Neuronal stem cell (in vitro differentiated cells): Measurements from ENCODE around the gene ALPK3.
"Not testable (repeated sequence)": the region's sequence is repeated elsewhere in the genome, so short reads cannot be mapped to it uniquely, and the experiment has no call there.

Source experiments
- DNase-seq: peaks from one replicate; pipeline ENCODE4 v3.0.0-alpha.2; 2013; ENCODE audit warnings: low spot score
- H2AFZ ChIP-seq: one replicate; pipeline ENCODE4 v1.6.1; 2013; ENCODE audit warnings: mild to moderate bottlenecking, low read length, inconsistent platforms
- H2AK5ac ChIP-seq: 2 replicates; pipeline ENCODE4 v1.6.1; 2013; ENCODE audit warnings: low read depth, mild to moderate bottlenecking, inconsistent platforms, low read length, moderate library complexity, mixed read lengths
- H2BK120ac ChIP-seq: 2 replicates; pipeline ENCODE4 v1.6.1; 2013; ENCODE audit warnings: low read depth, mild to moderate bottlenecking, inconsistent platforms, low read length, moderate library complexity, mixed read lengths
- H2BK12ac ChIP-seq: one replicate; pipeline ENCODE4 v1.6.1; 2013; ENCODE audit warnings: low read length, inconsistent platforms
- H2BK15ac ChIP-seq: 2 replicates; pipeline ENCODE4 v1.6.1; 2013; ENCODE audit warnings: mild to moderate bottlenecking, low read length, inconsistent platforms, mixed read lengths
- H2BK5ac ChIP-seq: one replicate; pipeline ENCODE4 v1.6.1; 2013; ENCODE audit warnings: inconsistent platforms, mild to moderate bottlenecking, low read length, moderate library complexity
- H3K14ac ChIP-seq: one replicate; pipeline ENCODE4 v1.6.1; 2013; ENCODE audit warnings: low read length, inconsistent platforms
- H3K18ac ChIP-seq: 2 replicates; pipeline ENCODE4 v1.6.1; 2013; ENCODE audit warnings: low read length, inconsistent platforms
- H3K23ac ChIP-seq: 2 replicates; pipeline ENCODE4 v1.6.1; 2013; ENCODE audit warnings: low read depth, mild to moderate bottlenecking, mixed read lengths, low read length, inconsistent platforms; ENCODE audit not compliant: poor library complexity
- H3K27ac ChIP-seq: replicated peaks from 3 replicates; pipeline ENCODE4 v1.5.1; 2013; ENCODE audit warnings: low read length, inconsistent platforms
- H3K27me3 ChIP-seq, 3 experiments: 2 replicates each; pipeline ENCODE4 v1.6.1; 2013; ENCODE audit warnings: low read length in 3 of 3, mild to moderate bottlenecking in 2 of 3, inconsistent platforms in 1 of 3, low read depth in 1 of 3, mixed read lengths in 1 of 3, moderate library complexity in 1 of 3; ENCODE audit not compliant: control insufficient read depth in 3 of 3, insufficient read depth in 3 of 3
- H3K36me3 ChIP-seq, 2 donors: replicated peaks in 1 of 2; 2 replicates each; pipeline ENCODE4 v1.6.1; 2013; ENCODE audit warnings: low read length in 2 of 2; ENCODE audit not compliant: control insufficient read depth in 2 of 2, insufficient read depth in 2 of 2
- H3K4ac ChIP-seq: 2 replicates; pipeline ENCODE4 v1.6.1; 2013; ENCODE audit warnings: inconsistent platforms, mild to moderate bottlenecking, low read length, moderate library complexity
- H3K4me1 ChIP-seq, 2 donors: 1 replicate in 1 of 2; 2 replicates in 1 of 2; pipeline ENCODE4 v1.6.1; 2013; ENCODE audit warnings: low read length in 2 of 2, low read depth in 1 of 2; ENCODE audit not compliant: control insufficient read depth in 2 of 2, insufficient read depth in 1 of 2
- H3K4me2 ChIP-seq: one replicate; pipeline ENCODE4 v1.6.1; 2013; ENCODE audit warnings: mild to moderate bottlenecking, low read length, inconsistent platforms; ENCODE audit not compliant: insufficient read depth, poor library complexity, severe bottlenecking
- H3K4me3 ChIP-seq, 2 donors: 2 replicates each; pipeline ENCODE4 v1.5.1; 2013; ENCODE audit warnings: low read length in 2 of 2, mild to moderate bottlenecking in 2 of 2, inconsistent platforms in 1 of 2, moderate library complexity in 1 of 2
- H3K79me1 ChIP-seq: one replicate; pipeline ENCODE4 v1.6.1; 2013; ENCODE audit warnings: low read depth, mild to moderate bottlenecking, inconsistent platforms, low read length, moderate library complexity
- H3K9ac ChIP-seq: one replicate; pipeline ENCODE4 v1.6.1; 2013; ENCODE audit warnings: mild to moderate bottlenecking, low read depth, low read length, inconsistent platforms; ENCODE audit not compliant: poor library complexity
- H3K9me3 ChIP-seq, 2 donors: replicated peaks in 1 of 2; 2 replicates each; pipeline versions ENCODE3 to v1.6.1; 2013; ENCODE audit warnings: low read length in 2 of 2, mild to moderate bottlenecking in 2 of 2, inconsistent platforms in 1 of 2, low read depth in 1 of 2, mixed read lengths in 1 of 2, moderate library complexity in 1 of 2; ENCODE audit not compliant: control insufficient read depth in 2 of 2, insufficient read depth in 1 of 2
- H4K8ac ChIP-seq: one replicate; pipeline ENCODE4 v1.6.1; 2013; ENCODE audit warnings: low read depth, mild to moderate bottlenecking, inconsistent platforms, low read length, moderate library complexity
- H4K91ac ChIP-seq: one replicate; pipeline ENCODE4 v1.6.1; 2013; ENCODE audit warnings: low read length, low read depth, mild to moderate bottlenecking, inconsistent platforms; ENCODE audit not compliant: poor library complexity
- WGBS, 2 donors: extraction: QIAGEN DNeasy Blood & Tissue Kit; methylation state at CpG; one replicate each; pipeline ENCODE4 v1.1.7; 2013; ENCODE audit warnings: missing lambda C conversion rate in 2 of 2, mixed read lengths in 1 of 2; ENCODE audit not compliant: insufficient read length in 2 of 2, insufficient replicate concordance in 1 of 2; ENCODE audit errors: extremely low coverage in 2 of 2; 5-methylcytosine and 5-hydroxymethylcytosine counted together

ALPK3 gene

GRCh38 chr15:84877701-84878100 lies 60.5 kb downstream of the ALPK3 start:
- H3K4ac ChIP-seq, H4K91ac ChIP-seq, H3K27me3 ChIP-seq, H3K18ac ChIP-seq, H3K4me3 ChIP-seq, H3K27ac ChIP-seq, H3K4me2 ChIP-seq, DNase-seq, H3K14ac ChIP-seq, H3K79me1 ChIP-seq, H3K36me3 ChIP-seq, H2BK120ac ChIP-seq, H2BK12ac ChIP-seq, H3K23ac ChIP-seq, H3K9me3 ChIP-seq, H2AFZ ChIP-seq, H4K8ac ChIP-seq, H2BK5ac ChIP-seq, H3K4me1 ChIP-seq, H3K9ac ChIP-seq, H2AK5ac ChIP-seq, H2BK15ac ChIP-seq: not testable (repeated sequence)
- no CpG with 5 or more reads among the region's 3 CpGs for WGBS, 2 donors

GRCh38 chr15:84878504-84878903 lies 61.3 kb downstream of the ALPK3 start:
- no CpG with 5 or more reads among the region's 4 CpGs for whole genome bisulfite sequencing, 2 donors
- H3K27me3 ChIP-seq = no peaks in the 10 kb centered on the region

GRCh38 chr15:84879088-84879780 lies 62.1 kb downstream of the ALPK3 start:
- Histone ChIP-seq H2AFZ (no peak overlapping the region), H3K23ac (no peak overlapping the region), H2BK5ac (no peak overlapping the region), H3K18ac (no peak overlapping the region), H2BK15ac (no peak overlapping the region), H3K4me1 (peaks cover 2 to 3% of the 10 kb centered on the region in 2 donors), H3K36me3 (no peaks in the 10 kb centered on the region), H3K4me2 (no peak overlapping the region), H2BK12ac (no peak overlapping the region), H3K27ac (no peak overlapping the region), H3K4me3 (no peak overlapping the region), H4K91ac (no peak overlapping the region), H4K8ac (no peak overlapping the region), H3K14ac (peak overlapping the region; percentile 44), H3K9me3 (no peaks in the 10 kb centered on the region), H3K9ac (no peak overlapping the region), H3K27me3 (peaks cover 0 to under 1% (median 0%) of the 10 kb centered on the region in 3 experiments), H3K4ac (no peak overlapping the region), H2AK5ac (peak overlapping the region; percentile 45), H3K79me1 (no peaks in the 10 kb centered on the region), H2BK120ac (no peak overlapping the region)
- no peak for DNase-seq
- WGBS, 2 donors = no CpG with 5 or more reads among the region's 11 CpGs

More at GRCh38 chr15:84878504-84878903, 61.3 kb downstream of the ALPK3 start:
- no peak overlapping the region for H2BK5ac ChIP-seq
- no peak overlapping the region for H2BK120ac ChIP-seq
- H3K18ac ChIP-seq = no peak overlapping the region
- no peak overlapping the region for H3K27ac ChIP-seq
- H2AK5ac ChIP-seq = no peak overlapping the region
- H4K8ac ChIP-seq = no peak overlapping the region
- H3K23ac ChIP-seq = no peak overlapping the region
- H3K4me2 ChIP-seq = no peak overlapping the region
- peak; percentile 47 for DNase-seq
- H3K14ac ChIP-seq = no peak overlapping the region
- H3K4me1 ChIP-seq = peaks cover 2 to 3% of the 10 kb centered on the region in 2 donors
- no peaks in the 10 kb centered on the region for H3K79me1 ChIP-seq
- H2BK12ac ChIP-seq = no peak overlapping the region
- no peak overlapping the region for H4K91ac ChIP-seq
- no peak overlapping the region for H3K9ac ChIP-seq
- H2BK15ac ChIP-seq = no peak overlapping the region
- no peak overlapping the region for H3K4ac ChIP-seq
- H2AFZ ChIP-seq = peak overlapping the region; percentile 85
- no peak overlapping the region for H3K4me3 ChIP-seq
- H3K36me3 ChIP-seq = no peaks in the 10 kb centered on the region
- no peaks in the 10 kb centered on the region for H3K9me3 ChIP-seq

GRCh38 chr15:84880007-84880406 lies 62.9 kb downstream of the ALPK3 start:
- Histone ChIP-seq H3K14ac (no peak overlapping the region), H3K4me3 (no peak overlapping the region), H4K91ac (no peak overlapping the region), H3K79me1 (no peaks in the 10 kb centered on the region), H2AFZ (no peak overlapping the region), H3K9ac (no peak overlapping the region), H3K9me3 (no peaks in the 10 kb centered on the region), H2AK5ac (no peak overlapping the region), H2BK5ac (no peak overlapping the region), H3K36me3 (no peaks in the 10 kb centered on the region), H4K8ac (no peak overlapping the region), H2BK12ac (no peak overlapping the region), H2BK15ac (no peak overlapping the region), H3K4me1 (peaks cover 2% of the 10 kb centered on the region in 2 donors), H3K23ac (no peak overlapping the region), H3K18ac (no peak overlapping the region), H3K27ac (no peak overlapping the region), H3K4me2 (no peak overlapping the region), H3K4ac (no peak overlapping the region), H2BK120ac (no peak overlapping the region), H3K27me3 (peaks cover 0 to 5% (median 0%) of the 10 kb centered on the region in 3 experiments)
- no CpG with 5 or more reads among the region's 3 CpGs for WGBS, 2 donors
- no peak for DNase-seq
